Neural cell (in vitro differentiated cells): ENCODE measurements around the gene SYNPO2.
"Not testable (repeated sequence)": the region's sequence is repeated elsewhere in the genome, so short reads cannot be mapped to it uniquely, and the experiment has no call there.

Experiments used
- EP300 ChIP-seq: fragments of 450-650 bp; conservative IDR thresholded peaks from 2 replicates; pipeline ENCODE4 v1.6.1; 2014; ENCODE audit warnings: antibody characterized with exemption, mild to moderate bottlenecking, moderate library complexity; ENCODE audit not compliant: poor library complexity, severe bottlenecking
- POLR2AphosphoS5 ChIP-seq: IDR thresholded peaks from 2 replicates; pipeline ENCODE4 v1.6.1; 2012
- RAD21 ChIP-seq: fragments of 450-650 bp; conservative IDR thresholded peaks from 2 replicates; pipeline ENCODE4 v1.6.1; 2014; ENCODE audit warnings: antibody characterized with exemption, mild to moderate bottlenecking, moderate library complexity
- REST ChIP-seq: IDR thresholded peaks from 2 replicates; pipeline ENCODE4 v1.6.1; 2012; ENCODE audit warnings: borderline replicate concordance
- TF ChIP-seq, protein P1 (sequence below): fragments of 450-650 bp; IDR thresholded peaks from 2 replicates; pipeline ENCODE4 v1.5.1; 2014; ENCODE audit warnings: antibody characterized with exemption, mild to moderate bottlenecking, moderate library complexity; ENCODE audit not compliant: poor library complexity, severe bottlenecking

DNA sequence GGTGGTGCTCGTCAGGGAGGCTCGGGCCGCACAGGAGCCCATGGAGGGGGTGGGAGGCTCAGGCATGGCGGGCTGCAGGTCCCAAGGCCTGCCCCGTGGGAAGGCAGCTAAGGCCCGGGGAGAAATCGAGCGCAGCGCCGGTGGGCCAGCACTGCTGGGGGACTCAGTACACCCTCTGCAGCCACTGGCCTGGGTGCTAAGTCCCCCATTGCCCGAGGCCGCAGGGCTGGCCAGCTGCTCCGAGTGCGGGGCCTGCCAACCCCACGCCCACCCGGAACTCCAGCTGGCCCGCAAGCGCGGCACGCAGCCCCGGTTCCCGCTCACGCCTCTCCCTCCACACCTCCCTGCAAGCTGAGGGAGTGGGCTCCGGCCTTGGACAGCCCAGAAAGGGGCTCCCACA, 88.4 kb downstream of the SYNPO2 start:
- TF ChIP-seq, protein P1, sequence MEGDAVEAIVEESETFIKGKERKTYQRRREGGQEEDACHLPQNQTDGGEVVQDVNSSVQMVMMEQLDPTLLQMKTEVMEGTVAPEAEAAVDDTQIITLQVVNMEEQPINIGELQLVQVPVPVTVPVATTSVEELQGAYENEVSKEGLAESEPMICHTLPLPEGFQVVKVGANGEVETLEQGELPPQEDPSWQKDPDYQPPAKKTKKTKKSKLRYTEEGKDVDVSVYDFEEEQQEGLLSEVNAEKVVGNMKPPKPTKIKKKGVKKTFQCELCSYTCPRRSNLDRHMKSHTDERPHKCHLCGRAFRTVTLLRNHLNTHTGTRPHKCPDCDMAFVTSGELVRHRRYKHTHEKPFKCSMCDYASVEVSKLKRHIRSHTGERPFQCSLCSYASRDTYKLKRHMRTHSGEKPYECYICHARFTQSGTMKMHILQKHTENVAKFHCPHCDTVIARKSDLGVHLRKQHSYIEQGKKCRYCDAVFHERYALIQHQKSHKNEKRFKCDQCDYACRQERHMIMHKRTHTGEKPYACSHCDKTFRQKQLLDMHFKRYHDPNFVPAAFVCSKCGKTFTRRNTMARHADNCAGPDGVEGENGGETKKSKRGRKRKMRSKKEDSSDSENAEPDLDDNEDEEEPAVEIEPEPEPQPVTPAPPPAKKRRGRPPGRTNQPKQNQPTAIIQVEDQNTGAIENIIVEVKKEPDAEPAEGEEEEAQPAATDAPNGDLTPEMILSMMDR = not testable (repeated sequence)
- not testable (repeated sequence) for TF ChIP-seq REST, RAD21, EP300, POLR2AphosphoS5
